Left ventricle myocardium inferior (tissue), 1 donor: ENCODE results near the gene KDM2A. TPM values are rescaled to one million over a fixed set of nuclear protein-coding genes. Genes with fewer than 3 reads are reported as not detected.

Experiments
- DNase-seq: peaks from one replicate; pipeline ENCODE4 v3.0.0-alpha.2; 2020
- H3K27ac ChIP-seq: fragments of 200-600 bp; replicated peaks from 2 replicates; pipeline ENCODE4 v1.8.0; 2021
- H3K27me3 ChIP-seq: fragments of 200-600 bp; 2 replicates; pipeline ENCODE4 v1.8.0; 2021; ENCODE audit warnings: low read depth
- H3K36me3 ChIP-seq: fragments of 200-600 bp; 2 replicates; pipeline ENCODE4 v1.8.0; 2021
- H3K4me1 ChIP-seq: fragments of 200-600 bp; 2 replicates; pipeline ENCODE4 v1.8.0; 2021
- H3K4me3 ChIP-seq: fragments of 200-600 bp; 2 replicates; pipeline ENCODE4 v1.8.0; 2021; ENCODE audit warnings: mild to moderate bottlenecking, moderate library complexity
- H3K9me3 ChIP-seq: fragments of 200-600 bp; replicated peaks from 2 replicates; pipeline ENCODE4 v1.8.0; 2021
- intact Hi-C: fragments of 100-400 bp; cut with micrococcal nuclease; formaldehyde crosslinking; loops from one replicate; pipeline ENCODE4 v1.11.0; 2022
- total RNA-seq: library from RNA; stranded (reverse); fragmentation: NEBNext Ultra II Directional; extraction: Animal tissue kit (Norgen Biotek cat#: 25700); gene quantifications from one replicate; pipeline ENCODE4 v1.2.1, GENCODE V29; 2021
- TF ChIP-seq, protein P1 (sequence below): fragments of 200-600 bp; IDR thresholded peaks from 2 replicates; pipeline ENCODE4 v1.8.0; 2021; ENCODE audit warnings: antibody characterized with exemption, mild to moderate bottlenecking, borderline replicate concordance
- donor health status: DM: no; HTN: yes; CAD: no; lungs with severe emphysema.

KDM2A gene
- total RNA-seq, 1 donor from 2014 or later: 37.6 TPM

GRCh38 chr11:67303835-67304411 lies 184.9 kb downstream of the KDM2A start:
- Histone ChIP-seq H3K9me3 (no peaks in the 10 kb centered on the region), H3K36me3 (peaks cover 31% of the 10 kb centered on the region), H3K4me1 (peaks cover 37% of the 10 kb centered on the region), H3K27me3 (no peaks in the 10 kb centered on the region), H3K27ac (peak overlapping the region; percentile 85), H3K4me3 (peak overlapping the region; percentile 97)
- no peak for DNase-seq
- intact Hi-C loops: no loop called here
- TF ChIP-seq, protein P1, sequence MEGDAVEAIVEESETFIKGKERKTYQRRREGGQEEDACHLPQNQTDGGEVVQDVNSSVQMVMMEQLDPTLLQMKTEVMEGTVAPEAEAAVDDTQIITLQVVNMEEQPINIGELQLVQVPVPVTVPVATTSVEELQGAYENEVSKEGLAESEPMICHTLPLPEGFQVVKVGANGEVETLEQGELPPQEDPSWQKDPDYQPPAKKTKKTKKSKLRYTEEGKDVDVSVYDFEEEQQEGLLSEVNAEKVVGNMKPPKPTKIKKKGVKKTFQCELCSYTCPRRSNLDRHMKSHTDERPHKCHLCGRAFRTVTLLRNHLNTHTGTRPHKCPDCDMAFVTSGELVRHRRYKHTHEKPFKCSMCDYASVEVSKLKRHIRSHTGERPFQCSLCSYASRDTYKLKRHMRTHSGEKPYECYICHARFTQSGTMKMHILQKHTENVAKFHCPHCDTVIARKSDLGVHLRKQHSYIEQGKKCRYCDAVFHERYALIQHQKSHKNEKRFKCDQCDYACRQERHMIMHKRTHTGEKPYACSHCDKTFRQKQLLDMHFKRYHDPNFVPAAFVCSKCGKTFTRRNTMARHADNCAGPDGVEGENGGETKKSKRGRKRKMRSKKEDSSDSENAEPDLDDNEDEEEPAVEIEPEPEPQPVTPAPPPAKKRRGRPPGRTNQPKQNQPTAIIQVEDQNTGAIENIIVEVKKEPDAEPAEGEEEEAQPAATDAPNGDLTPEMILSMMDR: no peak

DNA sequence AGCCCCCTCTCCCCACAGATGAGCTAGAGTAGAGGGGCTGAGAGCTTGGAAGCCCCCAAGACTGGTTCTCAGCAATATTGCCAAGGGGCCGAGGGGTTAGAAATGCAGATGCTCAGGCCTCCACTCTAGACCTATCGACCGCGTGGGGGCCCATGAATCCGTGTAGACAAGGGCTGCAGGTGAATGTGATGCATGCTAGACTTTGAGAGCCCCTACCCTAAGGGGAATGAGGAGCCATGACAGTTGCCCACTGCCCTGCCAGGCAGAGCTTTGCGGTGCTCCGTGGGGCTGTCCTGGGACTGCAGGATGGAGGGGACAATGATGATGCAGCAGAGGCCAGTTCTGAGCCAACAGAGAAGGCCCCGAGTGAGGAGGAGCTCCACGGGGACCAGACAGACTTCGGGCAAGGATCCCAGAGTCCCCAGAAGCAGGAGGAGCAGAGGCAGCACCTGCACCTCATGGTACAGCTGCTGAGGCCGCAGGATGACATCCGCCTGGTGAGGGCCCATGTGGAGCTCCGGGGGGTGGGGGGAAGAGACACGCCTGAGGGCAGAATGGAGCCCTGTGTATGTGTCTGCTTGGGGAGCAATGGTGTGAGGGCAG lies 185.5 kb downstream of the KDM2A start:
- peak overlapping the region; percentile 97 for H3K4me3 ChIP-seq
- DNase-seq: no peak
- intact Hi-C loops: no loop called here
- H3K27me3 ChIP-seq: no peaks in the 10 kb centered on the region
- H3K27ac ChIP-seq: no peak overlapping the region
- TF ChIP-seq, protein P1: no peak
- peaks cover 31% of the 10 kb centered on the region for H3K36me3 ChIP-seq
- H3K9me3 ChIP-seq: no peaks in the 10 kb centered on the region
- H3K4me1 ChIP-seq: peaks cover 37% of the 10 kb centered on the region

DNA sequence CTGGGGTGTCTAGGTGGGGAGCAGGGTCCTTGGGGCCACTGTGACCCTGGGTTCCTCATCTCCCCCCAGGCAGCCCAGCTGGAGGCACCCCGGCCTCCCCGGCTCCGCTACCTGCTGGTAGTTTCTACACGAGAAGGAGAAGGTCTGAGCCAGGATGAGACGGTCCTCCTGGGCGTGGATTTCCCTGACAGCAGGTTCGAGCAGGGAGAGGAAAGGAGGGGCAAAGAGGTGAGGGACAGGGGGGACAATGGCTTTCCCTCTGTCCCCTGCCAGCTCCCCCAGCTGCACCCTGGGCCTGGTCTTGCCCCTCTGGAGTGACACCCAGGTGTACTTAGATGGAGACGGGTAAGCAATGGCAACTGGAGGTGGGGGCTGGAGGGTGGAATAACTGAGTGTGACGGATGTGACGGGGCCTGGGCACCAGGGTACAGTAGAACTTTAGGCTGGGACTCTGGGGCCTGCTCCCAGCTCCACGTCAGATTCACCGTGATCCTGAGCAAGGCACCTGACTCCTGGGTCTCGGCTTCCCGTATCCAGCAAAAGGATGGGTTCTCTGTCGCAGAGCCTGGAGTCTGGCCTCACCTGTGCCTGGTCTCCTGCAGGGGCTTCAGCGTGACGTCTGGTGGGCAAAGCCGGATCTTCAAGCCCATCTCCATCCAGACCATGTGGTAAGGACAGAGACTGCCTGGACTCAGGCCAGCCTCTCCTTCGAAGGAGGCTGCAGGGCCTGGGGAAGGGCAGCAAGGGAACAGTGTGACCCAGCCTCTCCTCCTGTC lies 187.9 kb downstream of the KDM2A start:
- TF ChIP-seq, protein P1: no peak
- Histone ChIP-seq H3K27ac (no peak overlapping the region), H3K9me3 (no peaks in the 10 kb centered on the region), H3K36me3 (peaks cover 15% of the 10 kb centered on the region), H3K4me1 (peaks cover 30% of the 10 kb centered on the region), H3K4me3 (no peak overlapping the region), H3K27me3 (no peaks in the 10 kb centered on the region)
- intact Hi-C loops: no loop called here
- DNase-seq: no peak

DNA sequence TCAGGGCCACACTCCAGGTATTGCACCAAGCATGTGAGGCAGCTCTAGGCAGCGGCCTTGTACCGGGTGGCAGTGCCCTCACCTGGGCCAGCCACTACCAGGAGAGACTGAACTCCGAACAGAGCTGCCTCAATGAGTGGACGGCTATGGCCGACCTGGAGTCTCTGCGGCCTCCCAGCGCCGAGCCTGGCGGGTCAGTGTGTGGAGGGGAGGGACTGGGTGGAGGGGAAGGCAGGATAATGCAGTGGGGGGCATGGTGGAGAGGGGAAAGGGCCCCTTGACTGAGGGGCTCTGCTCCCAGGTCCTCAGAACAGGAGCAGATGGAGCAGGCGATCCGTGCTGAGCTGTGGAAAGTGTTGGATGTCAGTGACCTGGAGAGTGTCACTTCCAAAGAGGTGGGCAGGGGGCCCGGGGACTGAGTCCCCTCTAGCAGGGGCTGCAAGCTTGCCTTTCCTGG lies 188.5 kb downstream of the KDM2A start:
- H3K9me3 ChIP-seq: no peaks in the 10 kb centered on the region
- H3K27ac ChIP-seq: no peak overlapping the region
- DNase-seq: no peak
- peaks cover 24% of the 10 kb centered on the region for H3K4me1 ChIP-seq
- TF ChIP-seq, protein P1: no peak
- H3K36me3 ChIP-seq: peaks cover 15% of the 10 kb centered on the region
- H3K4me3 ChIP-seq: no peak overlapping the region
- no peaks in the 10 kb centered on the region for H3K27me3 ChIP-seq
- intact Hi-C loops: no loop called here

Other genes with a start within 250 kb of the KDM2A start
- gene PC, start 160.9 kb upstream of the KDM2A start, total RNA-seq: 10.3 TPM
- not detected for gene C11orf86, start 144.0 kb upstream of the KDM2A start, total RNA-seq
- gene SYT12, start 96.1 kb upstream of the KDM2A start, total RNA-seq: 0.05 TPM
- 49.5 TPM for gene RHOD, start 62.4 kb upstream of the KDM2A start, total RNA-seq
- gene GRK2, start 147.2 kb downstream of the KDM2A start, total RNA-seq: 53.8 TPM
- 11.8 TPM for gene ANKRD13D, start 170.0 kb downstream of the KDM2A start, total RNA-seq
- 14.9 TPM for gene SSH3, start 184.3 kb downstream of the KDM2A start, total RNA-seq
- gene POLD4, start 234.3 kb downstream of the KDM2A start, total RNA-seq: 47.0 TPM